Thoracic aorta (tissue), 2 donors: ENCODE measurements around the gene NID2. TPM values are rescaled to one million over a fixed set of nuclear protein-coding genes. Genes with fewer than 3 reads are reported as not detected.

Source experiments
- ATAC-seq: fragments of 150-250 bp; one replicate; pipeline ENCODE4 v1.8.0; 2017; ENCODE audit warnings: low read depth; ENCODE audit not compliant: insufficient number of reproducible peaks, low FRiP score
- DNase-seq: peaks from one replicate; pipeline ENCODE4 v3.0.0-alpha.2; 2020; ENCODE audit warnings: low spot score
- H3K27ac ChIP-seq, 2 donors: fragments of 200-600 bp; sonication (generic); 1 replicate in 1 of 2; 2 replicates in 1 of 2; pipeline ENCODE4 v1.5.1; 2016; ENCODE audit warnings: mild to moderate bottlenecking in 2 of 2, moderate library complexity in 2 of 2
- H3K27me3 ChIP-seq: fragments of 200-600 bp; sonication (generic); replicated peaks from 2 replicates; pipeline ENCODE4 v1.6.0; 2016; ENCODE audit warnings: mild to moderate bottlenecking; ENCODE audit not compliant: insufficient read depth
- H3K36me3 ChIP-seq: fragments of 200-600 bp; sonication (generic); one replicate; pipeline ENCODE4 v1.5.1; 2016
- H3K4me1 ChIP-seq, 2 donors: fragments of 200-600 bp; sonication (generic); 1 replicate in 1 of 2; 2 replicates in 1 of 2; pipeline versions ENCODE4 v1.5.1 to v1.6.0; 2016; ENCODE audit warnings: low read depth in 2 of 2, mild to moderate bottlenecking in 1 of 2; ENCODE audit not compliant: control insufficient read depth in 1 of 2
- H3K4me3 ChIP-seq: fragments of 200-600 bp; sonication (generic); 2 replicates; pipeline ENCODE4 v1.5.1; 2016; ENCODE audit warnings: mild to moderate bottlenecking
- H3K9me3 ChIP-seq: fragments of 200-600 bp; sonication (generic); 2 replicates; pipeline ENCODE4 v1.5.1; 2016
- CTCF ChIP-seq: fragments of 200-600 bp; sonication (generic); IDR thresholded peaks from one replicate; pipeline ENCODE4 v1.5.1; 2019; ENCODE audit warnings: antibody characterized with exemption
- total RNA-seq, 2 donors: library from RNA; depleted of rRNA; stranded (reverse); fragments of >200 nt; gene quantifications; one replicate each; pipeline versions ENCODE4 v1.1.0 to v1.2.3, GENCODE V29; 2016

Gene NID2
- total RNA-seq, 2 donors from 2014 or later: 21.0 to 33.3 TPM

- no peak for DNase-seq
- Histone ChIP-seq H3K4me1 (peaks cover 23 to 38% of the 10 kb centered on the region in 2 donors), H3K4me3 (no peak overlapping the region)
Observed at GRCh38 chr14:52061890-52062289, 7.0 kb downstream of the NID2 start.

GRCh38 chr14:52061390-52061789 is 7.5 kb downstream of the NID2 start:
- peaks cover 23 to 38% of the 10 kb centered on the region in 2 donors for H3K4me1 ChIP-seq
- no peaks in the 10 kb centered on the region for H3K9me3 ChIP-seq
- no peak overlapping the region for H3K27ac ChIP-seq
- H3K27me3 ChIP-seq: no peaks in the 10 kb centered on the region
- H3K36me3 ChIP-seq: no peaks in the 10 kb centered on the region
- DNase-seq (no peak), ATAC-seq (no peak)
- TF ChIP-seq CTCF: no peak
- no peak overlapping the region for H3K4me3 ChIP-seq

More at GRCh38 chr14:52061890-52062289, 7.0 kb downstream of the NID2 start:
- H3K36me3 ChIP-seq: no peaks in the 10 kb centered on the region
- no peak for ATAC-seq
- H3K27ac ChIP-seq: no peak overlapping the region
- no peaks in the 10 kb centered on the region for H3K27me3 ChIP-seq
- TF ChIP-seq CTCF: no peak
- H3K9me3 ChIP-seq: no peaks in the 10 kb centered on the region

- ATAC-seq: peak; percentile 29
Observed at GRCh38 chr14:52060080-52060479, 8.8 kb downstream of the NID2 start.

GRCh38 chr14:52059649-52060048 is 9.2 kb downstream of the NID2 start:
- H3K9me3 ChIP-seq: no peaks in the 10 kb centered on the region
- peaks cover 23 to 38% of the 10 kb centered on the region in 2 donors for H3K4me1 ChIP-seq
- TF ChIP-seq CTCF: no peak
- peak overlapping the region; percentile 15 for H3K4me3 ChIP-seq
- ATAC-seq (no peak), DNase-seq (no peak)
- no peaks in the 10 kb centered on the region for H3K27me3 ChIP-seq
- no peaks in the 10 kb centered on the region for H3K36me3 ChIP-seq
- H3K27ac ChIP-seq: peak overlapping the region; percentile 39 to 56

More at GRCh38 chr14:52060080-52060479, 8.8 kb downstream of the NID2 start:
- Histone ChIP-seq H3K27ac (peak overlapping the region; percentile 39 to 56), H3K27me3 (no peaks in the 10 kb centered on the region), H3K36me3 (no peaks in the 10 kb centered on the region), H3K4me1 (peaks cover 23 to 38% of the 10 kb centered on the region in 2 donors), H3K9me3 (no peaks in the 10 kb centered on the region), H3K4me3 (peak overlapping the region; percentile 15)
- DNase-seq: no peak
- no peak for TF ChIP-seq CTCF

GRCh38 chr14:52058341-52058740 is 10.5 kb downstream of the NID2 start:
- Histone ChIP-seq H3K27me3 (no peaks in the 10 kb centered on the region), H3K9me3 (no peaks in the 10 kb centered on the region), H3K27ac (peak overlapping the region in 1 of 2 donors; percentile 39), H3K4me3 (no peak overlapping the region), H3K36me3 (no peaks in the 10 kb centered on the region), H3K4me1 (peaks cover 23 to 50% of the 10 kb centered on the region in 2 donors)
- ATAC-seq (no peak), DNase-seq (no peak)
- no peak for TF ChIP-seq CTCF
